HepG2 (cell line): ENCODE data around the gene UACA. TPM values are rescaled to one million over a fixed set of nuclear protein-coding genes. Genes with fewer than 3 reads are reported as not detected.

Experiments used
- ATAC-seq: fragments of 200-7000 bp; cut with Tn5 transposase; 3 replicates; pipeline ENCODE4 v1.9.1; 2020; ENCODE audit warnings: mild to moderate bottlenecking, moderate library complexity
- BruUV-seq: library from RNA; stranded (reverse); fragments of 400-500 nt; replicated peaks from 2 replicates; lab custom pipeline; 2021; lab: Mats Ljungman, UMichigan
- CTCF ChIA-PET: fragments of 300-600 bp; formaldehyde crosslinking; extraction: SDS; loops from one replicate; lab custom pipeline; 2021; ENCODE audit warnings: low total read pairs, inconsistent platforms, low intra/inter-chr PET ratio; lab: Yijun Ruan, JAX
- POLR2A ChIA-PET: fragments of 350-600 bp; sonication (Branson Sonifier 250); formaldehyde crosslinking; loops from one replicate; lab custom pipeline; 2020; ENCODE audit warnings: antibody characterized with exemption, inconsistent platforms; lab: Yijun Ruan, JAX
- DNase-seq: peaks from one replicate; pipeline ENCODE4 v3.0.0-alpha.2; 2015; ENCODE audit warnings: low spot score
- FAIRE-seq: peaks from 3 replicates; lab custom pipeline; 2011; peaks lifted over from hg19 to GRCh38; lab: Jason Lieb, UNC
- H2AFZ ChIP-seq: one replicate; pipeline ENCODE4 v1.6.1; 2011; ENCODE audit warnings: low read length, inconsistent platforms
- H3K27ac ChIP-seq: fragments of 300-600 bp; 3 replicates; pipeline ENCODE4 v1.8.0; 2011; ENCODE audit warnings: mixed run types, mild to moderate bottlenecking, mixed read lengths, low read length, inconsistent platforms; ENCODE audit not compliant: insufficient read depth; ENCODE audit errors: extremely low read length
- H3K27me3 ChIP-seq, 2 experiments: fragments of 200-600 bp in 1 of 2; 2 replicates in 1 of 2; 3 replicates in 1 of 2; pipeline versions ENCODE4 v1.6.0 to v1.8.0; 2011; ENCODE audit warnings: low read length in 2 of 2, mild to moderate bottlenecking in 2 of 2, moderate library complexity in 2 of 2, inconsistent platforms in 1 of 2; ENCODE audit not compliant: insufficient read depth in 2 of 2, control insufficient read depth in 1 of 2
- H3K36me3 ChIP-seq, 2 experiments: fragments of 200-600 bp in 1 of 2; replicated peaks in 1 of 2; 2 replicates in 1 of 2; 3 replicates in 1 of 2; pipeline versions ENCODE4 v1.5.1 to v1.8.0; 2011; ENCODE audit warnings: low read length in 2 of 2, inconsistent platforms in 1 of 2; ENCODE audit not compliant: insufficient read depth in 2 of 2, control insufficient read depth in 1 of 2
- H3K4me1 ChIP-seq: 2 replicates; pipeline ENCODE4 v1.5.1; 2012; ENCODE audit warnings: low read length, inconsistent platforms; ENCODE audit not compliant: insufficient read depth
- H3K4me2 ChIP-seq: 2 replicates; pipeline ENCODE4 v1.6.0; 2011; ENCODE audit warnings: low read depth, low read length, inconsistent platforms
- H3K4me3 ChIP-seq, 3 experiments: fragments of 200-600 bp in 1 of 3; sonication (generic), shearing (Covaris generic) in 1 of 3; replicated peaks in 1 of 3; 2 replicates each; pipeline ENCODE4 v1.5.1; 2011 to 2016; ENCODE audit warnings: low read length in 3 of 3, inconsistent platforms in 2 of 3, low read depth in 2 of 3, mild to moderate bottlenecking in 2 of 3, control low read depth in 1 of 3, mixed read lengths in 1 of 3; ENCODE audit not compliant: insufficient read depth in 1 of 3
- H3K79me2 ChIP-seq: one replicate; pipeline ENCODE4 v1.6.1; 2011; ENCODE audit warnings: low read length, inconsistent platforms; ENCODE audit not compliant: insufficient read depth
- H3K9ac ChIP-seq: 2 replicates; pipeline ENCODE4 v1.6.0; 2011; ENCODE audit warnings: mild to moderate bottlenecking, low read depth, low read length, inconsistent platforms; ENCODE audit not compliant: insufficient read depth
- H3K9me3 ChIP-seq: 2 replicates; pipeline ENCODE4 v1.5.1; 2012; ENCODE audit warnings: mild to moderate bottlenecking, low read length
- H4K20me1 ChIP-seq: 2 replicates; pipeline ENCODE4 v1.6.0; 2011; ENCODE audit warnings: inconsistent platforms, mild to moderate bottlenecking, low read length, moderate library complexity; ENCODE audit not compliant: insufficient read depth
- KLF9 ChIP-seq: IDR thresholded peaks from 2 replicates; pipeline ENCODE4 v1.6.1; 2016; ENCODE audit warnings: low read depth
- MED13 ChIP-seq: sonication (generic); formaldehyde crosslinking; IDR thresholded peaks from 2 replicates; pipeline ENCODE4 v1.5.0; 2020; ENCODE audit warnings: missing genetic modification reagents
- NFIC ChIP-seq: IDR thresholded peaks from 2 replicates; pipeline ENCODE4 v1.6.1; 2012; ENCODE audit warnings: mild to moderate bottlenecking, low read length, inconsistent platforms
- PAWR ChIP-seq: sonication (generic); formaldehyde crosslinking; IDR thresholded peaks from 2 replicates; pipeline ENCODE4 v1.4.0; 2020; ENCODE audit warnings: missing genetic modification reagents, mild to moderate bottlenecking, borderline replicate concordance
- SIN3B ChIP-seq: fragments of 150-350 bp; IDR thresholded peaks from 2 replicates; pipeline ENCODE4 v1.6.1; 2014; ENCODE audit warnings: low read length
- ZFP91 ChIP-seq: sonication (generic); formaldehyde crosslinking; IDR thresholded peaks from 2 replicates; pipeline ENCODE4 v1.9.0; 2022; ENCODE audit warnings: missing genetic modification reagents, mild to moderate bottlenecking, borderline replicate concordance
- ZMAT3 ChIP-seq: sonication (generic); formaldehyde crosslinking; conservative IDR thresholded peaks from 2 replicates; pipeline ENCODE4 v1.7.0; 2021; ENCODE audit warnings: missing genetic modification reagents
- WGBS: methylation state at CpG from one replicate; pipeline ENCODE4 v1.1.6; 2017; ENCODE audit warnings: low lambda C conversion rate; 5-methylcytosine and 5-hydroxymethylcytosine counted together
- in situ Hi-C: cut with HindIII; loops from 2 replicates; pipeline ENCODE4 v1.10.0; 2017; ENCODE audit warnings: low pct_unique_long_range_greater_than_20kb; ENCODE audit not compliant: extremely low pct_ligation_motif_present
- intact Hi-C: fragments of 100-400 bp; cut with micrococcal nuclease; formaldehyde crosslinking; loops from one replicate; pipeline ENCODE4 v1.10.0; 2022; ENCODE audit not compliant: unreplicated experiment
- polyA plus RNA-seq, 8 experiments: library from polyadenylated mRNA; depleted of rRNA in 3 of 8; stranded (reverse) in 7 of 8; unstranded in 1 of 8; fragments of >200 nt; fragmentation: Illumina TruSeq in 4 of 8; extraction: Trizol in 4 of 8; gene quantifications; 2 replicates each; pipeline versions ENCODE4 v1.2.1 to v1.2.3, GENCODE V29; 2011 to 2016; ENCODE audit warnings: low read depth in 4 of 8, missing spikeins in 1 of 8, mixed read lengths in 1 of 8; ENCODE audit not compliant: insufficient read depth in 1 of 8
- total RNA-seq, 5 experiments: library from RNA; depleted of rRNA; stranded (reverse); fragments of >200 nt; fragmentation: Illumina TruSeq; extraction: Trizol; gene quantifications; 2 replicates each; pipeline ENCODE4 v1.2.3, GENCODE V29; 2016; ENCODE audit warnings: low read depth in 1 of 5
- TF ChIP-seq, protein P1 (sequence below): sonication (generic); formaldehyde crosslinking; IDR thresholded peaks from 2 replicates; pipeline ENCODE4 v1.4.0; 2020; ENCODE audit warnings: missing genetic modification reagents

UACA gene
- total and polyA plus RNA-seq, 2 of the 13 experiments (the other 11 are each of a cell fraction or from before 2014, with no cell fraction given): 17.8 to 39.2 TPM

DNA sequence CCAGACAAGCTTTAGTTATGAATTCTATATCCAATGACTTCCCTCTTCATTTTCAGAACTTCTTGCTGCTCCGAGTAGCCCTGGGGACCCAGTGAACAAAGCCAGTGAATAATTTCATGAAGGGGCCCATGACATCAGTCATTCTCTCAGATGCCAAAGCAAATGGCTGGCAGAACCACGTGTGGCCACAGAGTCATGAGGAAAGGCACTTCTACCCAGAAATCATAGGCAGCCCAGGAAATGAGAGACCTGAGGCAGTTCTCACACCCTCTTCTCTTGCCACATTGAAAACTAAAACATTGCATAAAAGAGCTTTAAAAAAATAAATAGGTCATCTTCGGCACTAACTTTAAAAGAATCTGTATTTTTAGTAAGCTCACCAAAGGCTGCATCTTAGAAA, 4.3 kb upstream of the UACA start:
- DNase-seq: no peak
- intact Hi-C loops: no loop called here
- H3K9me3 ChIP-seq: no peaks in the 10 kb centered on the region
- no peaks in the 10 kb centered on the region for H4K20me1 ChIP-seq
- ChIA-PET POLR2A (no interaction called here), CTCF (no interaction called here)
- H3K9ac ChIP-seq: no peak overlapping the region
- peak overlapping the region; percentile 47; the same call in 1 of the 2 replicates for H3K4me2 ChIP-seq
- H2AFZ ChIP-seq: no peak overlapping the region
- H3K4me1 ChIP-seq: peaks cover 27% of the 10 kb centered on the region
- peaks cover under 1% of the 10 kb centered on the region for H3K79me2 ChIP-seq
- no peak for FAIRE-seq
- H3K27ac ChIP-seq: no peak overlapping the region
- WGBS: 43% methylated on average over 3 of the region's 3 CpGs
- TF ChIP-seq MED13 (no peak), NFIC (no peak), KLF9 (CRISPR knock-in tag) (no peak), SIN3B (no peak), ZFP91 (no peak), ZMAT3 (CRISPR knock-in tag) (no peak), PAWR (CRISPR knock-in tag) (no peak)
- TF ChIP-seq, protein P1, sequence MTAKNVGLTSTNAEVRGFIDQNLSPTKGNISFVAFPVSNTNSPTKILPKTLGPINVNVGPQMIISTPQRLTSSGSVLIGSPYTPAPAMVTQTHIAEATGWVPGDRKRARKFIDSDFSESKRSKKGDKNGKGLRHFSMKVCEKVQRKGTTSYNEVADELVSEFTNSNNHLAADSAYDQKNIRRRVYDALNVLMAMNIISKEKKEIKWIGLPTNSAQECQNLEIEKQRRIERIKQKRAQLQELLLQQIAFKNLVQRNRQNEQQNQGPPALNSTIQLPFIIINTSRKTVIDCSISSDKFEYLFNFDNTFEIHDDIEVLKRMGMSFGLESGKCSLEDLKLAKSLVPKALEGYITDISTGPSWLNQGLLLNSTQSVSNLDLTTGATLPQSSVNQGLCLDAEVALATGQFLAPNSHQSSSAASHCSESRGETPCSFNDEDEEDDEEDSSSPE (CRISPR knock-in tag): no peak
- no peak for ATAC-seq
- no peak overlapping the region; a peak in 1 of 6 replicates for H3K4me3 ChIP-seq
- peaks cover 0 to 9% of the 10 kb centered on the region in 2 experiments; a peak in 2 of 5 replicates for H3K27me3 ChIP-seq
- BruUV-seq: no TSS peak
- no peaks in the 10 kb centered on the region for H3K36me3 ChIP-seq
- in situ Hi-C loops: no loop called here
